ENCODE results near the gene USP20. TPM values are rescaled to one million over a fixed set of nuclear protein-coding genes. Genes with fewer than 3 reads are reported as not detected.
A peak's percentile ranks its signal among the peaks of the same experiment; 100 is the strongest.

Gene USP20
- total and polyA plus RNA-seq, 10 of the 15 experiments (the other 5 are each of a cell fraction or from before 2014, with no cell fraction given): 0.66 to 23.3 (median 11.0) TPM

- Histone ChIP-seq H3K27ac (ENCODE audit: control insufficient read depth, insufficient read depth) (peak overlapping the region; percentile 9; the same call in 1 of the 2 replicates), H3K4me1 (ENCODE audit: control insufficient read depth, insufficient read depth, low read length) (peaks cover 35% of the 10 kb centered on the region), H2AFZ (ENCODE audit: control insufficient read depth, low read depth, low read length) (no peak overlapping the region), H3K27me3 (replicated peaks in 1 of 2; ENCODE audit: control insufficient read depth in 2 of 2, insufficient read depth in 2 of 2, low read length in 1 of 2) (no peaks in the 10 kb centered on the region), H3K9ac (ENCODE audit: control insufficient read depth, insufficient read depth, low read length) (no peak overlapping the region), H3K4me3 (no peak overlapping the region), H3K4me2 (ENCODE audit: control insufficient read depth, insufficient read depth) (no peak overlapping the region), H3K36me3 (ENCODE audit: control insufficient read depth in 2 of 2, insufficient read depth in 2 of 2, low read length in 1 of 2) (peaks cover 16 to 38% of the 10 kb centered on the region in 2 experiments), H3K79me2 (ENCODE audit: control insufficient read depth, insufficient read depth, low read length) (peaks cover 52% of the 10 kb centered on the region), H3K9me3 (replicated peaks; ENCODE audit: control insufficient read depth, insufficient read depth, low read length) (no peaks in the 10 kb centered on the region), H4K20me1 (ENCODE audit: control insufficient read depth, insufficient read depth) (no peaks in the 10 kb centered on the region)
- SMC1A ChIA-PET (ENCODE audit: uncharacterized antibody, unreplicated experiment): interaction anchor here (4.8 kb wide), 1 partner anchor 61 kb away, joined by 32 read pairs; no protein-coding TSS in a partner anchor
- 67% methylated on average over 2 of the region's 2 CpGs for WGBS (ENCODE audit: insufficient coverage, insufficient replicate concordance, low lambda C conversion rate, missing lambda C conversion rate)
- POLR2A ChIA-PET: no interaction called here
- RAD21 ChIA-PET (ENCODE audit: unreplicated experiment): no interaction called here
- in situ Hi-C loops (cut with MboI) (no loop called here), intact Hi-C loops (cut with micrococcal nuclease; ENCODE audit: unreplicated experiment) (no loop called here)
- FAIRE-seq (no peak), ATAC-seq (no peak), DNase-seq (ENCODE audit: low read depth, low spot score) (no peak)
- TF ChIP-seq WRNIP1 (IDR thresholded peaks at IDR 0.05; ENCODE audit: borderline replicate concordance, low read depth, low read length): no peak
- no peak for TF ChIP-seq HDGF (IDR thresholded peaks at IDR 0.05)
- no peak for TF ChIP-seq EP300 (IDR thresholded peaks at IDR 0.05; ENCODE audit: borderline replicate concordance in 1 of 2, control insufficient read depth in 1 of 2, low read depth in 2 of 2, low read length in 2 of 2)
- TF ChIP-seq ATF2 (IDR thresholded peaks at IDR 0.05; ENCODE audit: low read length): no peak
- TF ChIP-seq CHD1 (IDR thresholded peaks at IDR 0.05; ENCODE audit: low read depth, low read length): no peak
- no peak for TF ChIP-seq CBFB (IDR thresholded peaks at IDR 0.05; ENCODE audit: low read depth)
- TF ChIP-seq ASH2L (IDR thresholded peaks at IDR 0.05; ENCODE audit: borderline replicate concordance, low read depth): no peak
- no peak for TF ChIP-seq NFYA (IDR thresholded peaks at IDR 0.05; ENCODE audit: borderline replicate concordance, low read depth, low read length)
- TF ChIP-seq MEF2A (IDR thresholded peaks at IDR 0.05; ENCODE audit: insufficient read depth, low read depth, low read length): no peak
- TF ChIP-seq NFIC (IDR thresholded peaks at IDR 0.05; ENCODE audit: low read depth, low read length): no peak
- CTCF ChIA-PET: no interaction called here
- no TSS peak for BruUV-seq (replicated peaks)
These were observed 95.5 kb downstream of the USP20 start for GRCh38 chr9:129930743-129931142.

Small RNA genes within 50 kb of the gene (microRNA-seq; reads per million reads assigned to microRNA genes)
- gene MIR6855: not detected

Small RNA genes within 50 kb of the gene (small RNA-seq; reads per million reads assigned to genes)
- 0.23 reads per million for gene MIR6855

Other genes with a start within 250 kb of the USP20 start
Only the 7 nearest of the 10 such genes appear.
- gene ASB6, start 193.3 kb upstream of the USP20 start, total RNA-seq (2014; rRNA removed): 11.1 and 11.4 TPM in 2 replicates
- 4.7 and 5.2 TPM in 2 replicates for gene ASB6, start 193.3 kb upstream of the USP20 start, total RNA-seq (2014; rRNA removed; fragmentation: Illumina TruSeq; extraction: Trizol)
- gene ASB6, start 193.3 kb upstream of the USP20 start, total RNA-seq (2021): 15.1 and 15.2 TPM in 2 replicates
- gene ASB6, start 193.3 kb upstream of the USP20 start, polyA plus RNA-seq (2011; rRNA removed): 3.7 and 7.9 TPM in 2 replicates
- gene ASB6, start 193.3 kb upstream of the USP20 start, polyA plus RNA-seq (2014; fragmentation: Illumina TruSeq; extraction: Trizol): 3.6 and 8.3 TPM in 2 replicates
- gene ASB6, start 193.3 kb upstream of the USP20 start, polyA plus RNA-seq (2014; fragmentation: Nextera tagmentation; extraction: Ambion mirVana): 1 to 10 TPM in 1 of 2 experiments, under 1 TPM in 1; 0.80 to 1.1 TPM
- 15.8 and 16.3 TPM in 2 replicates for gene ASB6, start 193.3 kb upstream of the USP20 start, polyA plus RNA-seq (2014; rRNA removed)
- gene ASB6, start 193.3 kb upstream of the USP20 start, polyA plus RNA-seq (2016; fragmentation: Nextera tagmentation; extraction: Ambion mirVana): 10 to 100 TPM; 15.8 to 18.2 TPM
- gene PRRX2, start 169.8 kb upstream of the USP20 start, total RNA-seq (2014; rRNA removed): not detected in 2 replicates
- not detected in 2 replicates for gene PRRX2, start 169.8 kb upstream of the USP20 start, total RNA-seq (2014; rRNA removed; fragmentation: Illumina TruSeq; extraction: Trizol)
- not detected in 2 replicates for gene PRRX2, start 169.8 kb upstream of the USP20 start, total RNA-seq (2021)
- gene PRRX2, start 169.8 kb upstream of the USP20 start, polyA plus RNA-seq (2011; rRNA removed): not detected in 2 replicates
- gene PRRX2, start 169.8 kb upstream of the USP20 start, polyA plus RNA-seq (2014; fragmentation: Illumina TruSeq; extraction: Trizol): not detected in 2 replicates
- not detected for gene PRRX2, start 169.8 kb upstream of the USP20 start, polyA plus RNA-seq (2014; fragmentation: Nextera tagmentation; extraction: Ambion mirVana)
- not detected in 2 replicates for gene PRRX2, start 169.8 kb upstream of the USP20 start, polyA plus RNA-seq (2014; rRNA removed)
- not detected for gene PRRX2, start 169.8 kb upstream of the USP20 start, polyA plus RNA-seq (2016; fragmentation: Nextera tagmentation; extraction: Ambion mirVana)
- gene PTGES, start 82.4 kb upstream of the USP20 start, total RNA-seq (2014; rRNA removed): 0.11 TPM in 1 of 2 replicates, not detected in the other
- not detected in 2 replicates for gene PTGES, start 82.4 kb upstream of the USP20 start, total RNA-seq (2014; rRNA removed; fragmentation: Illumina TruSeq; extraction: Trizol)
- gene PTGES, start 82.4 kb upstream of the USP20 start, total RNA-seq (2021): not detected in 2 replicates
- gene PTGES, start 82.4 kb upstream of the USP20 start, polyA plus RNA-seq (2011; rRNA removed): 0.37 and 0.57 TPM in 2 replicates
- gene PTGES, start 82.4 kb upstream of the USP20 start, polyA plus RNA-seq (2014; fragmentation: Illumina TruSeq; extraction: Trizol): not detected in 2 replicates
- gene PTGES, start 82.4 kb upstream of the USP20 start, polyA plus RNA-seq (2014; fragmentation: Nextera tagmentation; extraction: Ambion mirVana): not detected
- gene PTGES, start 82.4 kb upstream of the USP20 start, polyA plus RNA-seq (2014; rRNA removed): not detected in 2 replicates
- gene PTGES, start 82.4 kb upstream of the USP20 start, polyA plus RNA-seq (2016; fragmentation: Nextera tagmentation; extraction: Ambion mirVana): not detected
- gene TOR1B, start 32.3 kb upstream of the USP20 start, total RNA-seq (2014; rRNA removed): 10.7 and 12.3 TPM in 2 replicates
- 9.3 and 10.3 TPM in 2 replicates for gene TOR1B, start 32.3 kb upstream of the USP20 start, total RNA-seq (2014; rRNA removed; fragmentation: Illumina TruSeq; extraction: Trizol)
- gene TOR1B, start 32.3 kb upstream of the USP20 start, total RNA-seq (2021): 11.3 and 11.6 TPM in 2 replicates
- gene TOR1B, start 32.3 kb upstream of the USP20 start, polyA plus RNA-seq (2011; rRNA removed): 17.5 and 18.8 TPM in 2 replicates
- gene TOR1B, start 32.3 kb upstream of the USP20 start, polyA plus RNA-seq (2014; fragmentation: Illumina TruSeq; extraction: Trizol): 8.8 and 10.6 TPM in 2 replicates
- gene TOR1B, start 32.3 kb upstream of the USP20 start, polyA plus RNA-seq (2014; fragmentation: Nextera tagmentation; extraction: Ambion mirVana): 1 to 10 TPM; 1.8 to 2.4 TPM
- gene TOR1B, start 32.3 kb upstream of the USP20 start, polyA plus RNA-seq (2014; rRNA removed): 10.6 and 11.7 TPM in 2 replicates
- gene TOR1B, start 32.3 kb upstream of the USP20 start, polyA plus RNA-seq (2016; fragmentation: Nextera tagmentation; extraction: Ambion mirVana): 1 to 10 TPM; 6.3 to 7.3 TPM
- 27.4 and 28.1 TPM in 2 replicates for gene TOR1A, start 11.3 kb upstream of the USP20 start, total RNA-seq (2014; rRNA removed)
- 28.9 and 29.1 TPM in 2 replicates for gene TOR1A, start 11.3 kb upstream of the USP20 start, total RNA-seq (2014; rRNA removed; fragmentation: Illumina TruSeq; extraction: Trizol)
- 31.1 and 34.0 TPM in 2 replicates for gene TOR1A, start 11.3 kb upstream of the USP20 start, total RNA-seq (2021)
- gene TOR1A, start 11.3 kb upstream of the USP20 start, polyA plus RNA-seq (2011; rRNA removed): 44.7 and 45.4 TPM in 2 replicates
- gene TOR1A, start 11.3 kb upstream of the USP20 start, polyA plus RNA-seq (2014; fragmentation: Illumina TruSeq; extraction: Trizol): 37.4 and 43.1 TPM in 2 replicates
- 1 to 10 TPM; 3.2 to 8.0 TPM for gene TOR1A, start 11.3 kb upstream of the USP20 start, polyA plus RNA-seq (2014; fragmentation: Nextera tagmentation; extraction: Ambion mirVana)
- gene TOR1A, start 11.3 kb upstream of the USP20 start, polyA plus RNA-seq (2014; rRNA removed): 43.3 and 45.3 TPM in 2 replicates
- 10 to 100 TPM; 60.7 to 60.8 TPM for gene TOR1A, start 11.3 kb upstream of the USP20 start, polyA plus RNA-seq (2016; fragmentation: Nextera tagmentation; extraction: Ambion mirVana)
- 32.6 and 36.7 TPM in 2 replicates for gene C9orf78, start 183 bp upstream of the USP20 start, total RNA-seq (2014; rRNA removed)
- 46.2 and 54.6 TPM in 2 replicates for gene C9orf78, start 183 bp upstream of the USP20 start, total RNA-seq (2014; rRNA removed; fragmentation: Illumina TruSeq; extraction: Trizol)
- 18.9 and 23.0 TPM in 2 replicates for gene C9orf78, start 183 bp upstream of the USP20 start, total RNA-seq (2021)
- 41.8 and 60.7 TPM in 2 replicates for gene C9orf78, start 183 bp upstream of the USP20 start, polyA plus RNA-seq (2011; rRNA removed)
- 52.4 and 53.3 TPM in 2 replicates for gene C9orf78, start 183 bp upstream of the USP20 start, polyA plus RNA-seq (2014; fragmentation: Illumina TruSeq; extraction: Trizol)
- 10 to 100 TPM; 28.6 to 60.9 TPM for gene C9orf78, start 183 bp upstream of the USP20 start, polyA plus RNA-seq (2014; fragmentation: Nextera tagmentation; extraction: Ambion mirVana)
- 37.5 and 40.0 TPM in 2 replicates for gene C9orf78, start 183 bp upstream of the USP20 start, polyA plus RNA-seq (2014; rRNA removed)
- 10 to 100 TPM; 56.9 to 59.0 TPM for gene C9orf78, start 183 bp upstream of the USP20 start, polyA plus RNA-seq (2016; fragmentation: Nextera tagmentation; extraction: Ambion mirVana)
- 167 and 204 TPM in 2 replicates for gene FNBP1, start 207.7 kb downstream of the USP20 start, total RNA-seq (2014; rRNA removed)
- gene FNBP1, start 207.7 kb downstream of the USP20 start, total RNA-seq (2014; rRNA removed; fragmentation: Illumina TruSeq; extraction: Trizol): 277 and 283 TPM in 2 replicates
- 353 and 356 TPM in 2 replicates for gene FNBP1, start 207.7 kb downstream of the USP20 start, total RNA-seq (2021)
- 188 and 268 TPM in 2 replicates for gene FNBP1, start 207.7 kb downstream of the USP20 start, polyA plus RNA-seq (2011; rRNA removed)
- gene FNBP1, start 207.7 kb downstream of the USP20 start, polyA plus RNA-seq (2014; fragmentation: Illumina TruSeq; extraction: Trizol): 258 and 290 TPM in 2 replicates
- gene FNBP1, start 207.7 kb downstream of the USP20 start, polyA plus RNA-seq (2014; fragmentation: Nextera tagmentation; extraction: Ambion mirVana): 10 to 100 TPM; 64.5 to 80.5 TPM
- 180 and 208 TPM in 2 replicates for gene FNBP1, start 207.7 kb downstream of the USP20 start, polyA plus RNA-seq (2014; rRNA removed)
- 100 to 1,000 TPM; 165 to 170 TPM for gene FNBP1, start 207.7 kb downstream of the USP20 start, polyA plus RNA-seq (2016; fragmentation: Nextera tagmentation; extraction: Ambion mirVana)